Measurements from ENCODE around the gene IQCF5. TPM values are rescaled to one million over a fixed set of nuclear protein-coding genes. Genes with fewer than 3 reads are reported as not detected.

IQCF5 gene
- total and polyA plus RNA-seq, 2 donors (not counting 1 experiment from before 2014, with no cell fraction given): not detected

- Histone ChIP-seq H3K9me3 (ENCODE audit: control insufficient read depth, insufficient read depth, low read depth, low read length) (no peaks in the 10 kb centered on the region), H2AFZ (ENCODE audit: low read length) (no peak overlapping the region)
- no peak for TF ChIP-seq EZH2 (IDR thresholded peaks at IDR 0.05; ENCODE audit: low read length, missing control alignments)
- TF ChIP-seq CTCF (conservative IDR thresholded peaks at IDR 0.05 in 1 of 2, IDR thresholded peaks at IDR 0.05 in 1 of 2; ENCODE audit: low read depth in 1 of 2, low read length in 2 of 2): no peak
Observed at GRCh38 chr3:51876186-51876585, 785 bp upstream of the IQCF5 start.

GRCh38 chr3:51874889-51875288, 512 bp downstream of the IQCF5 start:
- Histone ChIP-seq H3K27ac (ENCODE audit: insufficient read depth, low read length) (no peak overlapping the region), H4K20me1 (ENCODE audit: control insufficient read depth, extremely low read depth, insufficient read depth, low read length) (no peaks in the 10 kb centered on the region), H3K4me2 (ENCODE audit: extremely low read depth, insufficient read depth, low read length) (no peak overlapping the region), H3K36me3 (ENCODE audit: control insufficient read depth, insufficient read depth, low read length) (no peaks in the 10 kb centered on the region), H3K27me3 (ENCODE audit: control insufficient read depth, insufficient read depth, low read length) (no peaks in the 10 kb centered on the region), H3K4me3 (replicated peaks in 1 of 4; ENCODE audit: control extremely low read depth in 1 of 4, insufficient read depth in 1 of 4, low read depth in 3 of 4, low read length in 4 of 4) (no peak overlapping the region), H3K4me1 (ENCODE audit: control insufficient read depth, extremely low read depth, insufficient read depth, low read length) (no peaks in the 10 kb centered on the region), H3K9ac (ENCODE audit: insufficient read depth, low read length) (no peak overlapping the region), H3K79me2 (ENCODE audit: control insufficient read depth, insufficient read depth, low read length) (no peaks in the 10 kb centered on the region), H3K9me3 (ENCODE audit: control insufficient read depth, insufficient read depth, low read depth, low read length) (no peaks in the 10 kb centered on the region), H2AFZ (ENCODE audit: low read length) (no peak overlapping the region)
- TF ChIP-seq CTCF (conservative IDR thresholded peaks at IDR 0.05 in 1 of 2, IDR thresholded peaks at IDR 0.05 in 1 of 2; ENCODE audit: low read depth in 1 of 2, low read length in 2 of 2) (no peak), EZH2 (IDR thresholded peaks at IDR 0.05; ENCODE audit: low read length, missing control alignments) (no peak)
- no peak for DNase-seq (ENCODE audit: low read depth in 2 of 2)

More at GRCh38 chr3:51876186-51876585, 785 bp upstream of the IQCF5 start:
- Histone ChIP-seq H3K4me3 (replicated peaks in 1 of 4; ENCODE audit: control extremely low read depth in 1 of 4, insufficient read depth in 1 of 4, low read depth in 3 of 4, low read length in 4 of 4) (no peak overlapping the region), H3K4me2 (ENCODE audit: extremely low read depth, insufficient read depth, low read length) (no peak overlapping the region), H4K20me1 (ENCODE audit: control insufficient read depth, extremely low read depth, insufficient read depth, low read length) (no peaks in the 10 kb centered on the region), H3K27me3 (ENCODE audit: control insufficient read depth, insufficient read depth, low read length) (no peaks in the 10 kb centered on the region), H3K4me1 (ENCODE audit: control insufficient read depth, extremely low read depth, insufficient read depth, low read length) (no peaks in the 10 kb centered on the region), H3K36me3 (ENCODE audit: control insufficient read depth, insufficient read depth, low read length) (no peaks in the 10 kb centered on the region), H3K79me2 (ENCODE audit: control insufficient read depth, insufficient read depth, low read length) (no peaks in the 10 kb centered on the region), H3K9ac (ENCODE audit: insufficient read depth, low read length) (no peak overlapping the region), H3K27ac (ENCODE audit: insufficient read depth, low read length) (no peak overlapping the region)
- DNase-seq (ENCODE audit: low read depth in 2 of 2): no peak

GRCh38 chr3:51874411-51874810, 990 bp downstream of the IQCF5 start:
- TF ChIP-seq EZH2 (IDR thresholded peaks at IDR 0.05; ENCODE audit: low read length, missing control alignments) (no peak), CTCF (conservative IDR thresholded peaks at IDR 0.05 in 1 of 2, IDR thresholded peaks at IDR 0.05 in 1 of 2; ENCODE audit: low read depth in 1 of 2, low read length in 2 of 2) (no peak)
- H3K79me2 ChIP-seq (ENCODE audit: control insufficient read depth, insufficient read depth, low read length): no peaks in the 10 kb centered on the region
- H2AFZ ChIP-seq (ENCODE audit: low read length): no peak overlapping the region
- no peaks in the 10 kb centered on the region for H3K36me3 ChIP-seq (ENCODE audit: control insufficient read depth, insufficient read depth, low read length)
- no peak overlapping the region for H3K9ac ChIP-seq (ENCODE audit: insufficient read depth, low read length)
- H4K20me1 ChIP-seq (ENCODE audit: control insufficient read depth, extremely low read depth, insufficient read depth, low read length): no peaks in the 10 kb centered on the region
- no peaks in the 10 kb centered on the region for H3K27me3 ChIP-seq (ENCODE audit: control insufficient read depth, insufficient read depth, low read length)
- H3K4me2 ChIP-seq (ENCODE audit: extremely low read depth, insufficient read depth, low read length): no peak overlapping the region
- no peak overlapping the region for H3K27ac ChIP-seq (ENCODE audit: insufficient read depth, low read length)
- no peak for DNase-seq (ENCODE audit: low read depth in 2 of 2)
- H3K4me3 ChIP-seq (replicated peaks in 1 of 4; ENCODE audit: control extremely low read depth in 1 of 4, insufficient read depth in 1 of 4, low read depth in 3 of 4, low read length in 4 of 4): no peak overlapping the region
- no peaks in the 10 kb centered on the region for H3K4me1 ChIP-seq (ENCODE audit: control insufficient read depth, extremely low read depth, insufficient read depth, low read length)
- H3K9me3 ChIP-seq (ENCODE audit: control insufficient read depth, insufficient read depth, low read depth, low read length): no peaks in the 10 kb centered on the region

Data from fibroblast of lung (primary cell).